GM12875 (cell line): ENCODE results near the gene FZD2.

ENCODE experiments used
- H3K4me3 ChIP-seq: one replicate; pipeline ENCODE4 v1.5.1; 2011; ENCODE audit warnings: low read depth, low read length, control low read depth
- CTCF ChIP-seq: IDR thresholded peaks from 2 replicates; pipeline ENCODE4 v1.5.1; 2011; ENCODE audit warnings: low read depth, mild to moderate bottlenecking, control low read depth, inconsistent platforms, low read length, moderate library complexity, borderline replicate concordance; ENCODE audit not compliant: insufficient read depth

Gene FZD2

DNA sequence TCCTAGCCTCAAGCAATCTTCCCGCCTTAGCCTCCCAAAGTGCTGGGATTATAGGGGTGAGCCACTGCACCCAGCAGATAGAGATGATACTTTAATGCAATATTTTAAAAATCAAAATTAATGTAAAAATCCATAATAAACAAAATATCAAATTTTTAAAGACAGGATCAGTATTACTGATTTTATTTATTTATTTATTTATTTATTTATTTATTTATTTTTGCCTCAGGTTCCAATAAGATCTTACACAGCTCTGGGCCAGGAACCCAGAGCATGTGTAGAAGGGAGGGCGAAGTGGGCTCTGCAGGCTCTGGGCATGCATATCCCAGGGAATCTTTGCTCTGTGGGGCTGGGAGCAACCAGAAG, 41.6 kb downstream of the FZD2 start:
- no peak overlapping the region for H3K4me3 ChIP-seq

DNA sequence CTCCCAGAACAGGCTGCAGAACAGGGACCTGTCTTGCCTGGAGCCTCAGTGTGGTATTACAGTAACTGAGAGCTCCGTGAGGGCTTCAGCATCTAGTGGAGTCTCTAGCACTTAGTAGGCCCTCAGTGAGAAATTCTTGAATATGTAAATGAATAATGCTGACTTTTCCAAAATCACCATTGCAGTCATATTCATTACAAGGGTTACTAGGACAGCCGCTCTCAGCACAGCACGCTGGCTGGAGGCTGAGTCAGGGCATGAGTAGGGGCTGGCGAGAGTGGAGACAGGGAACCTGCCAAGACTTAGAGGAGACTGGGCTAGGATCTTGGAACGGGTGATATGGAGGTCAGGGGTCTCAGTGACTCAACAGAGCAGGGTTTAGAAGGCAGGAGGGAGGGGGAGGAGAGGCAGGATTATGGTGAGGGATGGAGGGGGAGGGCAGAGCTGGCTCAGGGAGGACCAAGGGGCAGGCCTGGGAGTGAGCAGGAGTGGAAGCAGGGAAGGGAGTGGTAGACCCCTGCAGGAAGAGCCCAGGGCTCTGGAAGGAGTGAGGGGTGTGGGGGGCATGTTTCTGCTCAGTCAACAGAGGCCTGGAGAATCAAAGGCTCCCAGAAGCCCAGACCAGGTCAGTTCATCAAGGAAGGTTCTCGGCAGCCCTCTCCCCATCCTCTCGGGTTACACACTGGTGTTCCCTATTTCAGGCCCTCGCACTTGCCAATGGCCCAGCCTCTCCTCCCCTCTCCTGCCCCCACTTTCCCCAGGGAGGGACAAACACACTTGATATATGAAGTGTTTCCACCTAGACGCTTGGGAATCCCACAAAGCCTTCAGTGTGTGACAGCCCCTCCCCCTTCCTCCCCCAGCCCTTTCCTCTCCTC, 42.3 kb downstream of the FZD2 start:
- TF ChIP-seq CTCF = no peak

More for the DNA sequence above, 41.6 kb downstream of the FZD2 start:
- TF ChIP-seq CTCF = no peak

GRCh38 chr17:44601539-44601938, 44.3 kb downstream of the FZD2 start:
- H3K4me3 ChIP-seq = no peak overlapping the region
- TF ChIP-seq CTCF = no peak

More for the DNA sequence above, 42.3 kb downstream of the FZD2 start:
- no peak overlapping the region for H3K4me3 ChIP-seq

GRCh38 chr17:44601973-44602372, 44.7 kb downstream of the FZD2 start:
- H3K4me3 ChIP-seq = no peak overlapping the region
- TF ChIP-seq CTCF = no peak

- H3K4me3 ChIP-seq = no peak overlapping the region
- TF ChIP-seq CTCF = no peak
These were observed 45.1 kb downstream of the FZD2 start for GRCh38 chr17:44602390-44602789.

DNA sequence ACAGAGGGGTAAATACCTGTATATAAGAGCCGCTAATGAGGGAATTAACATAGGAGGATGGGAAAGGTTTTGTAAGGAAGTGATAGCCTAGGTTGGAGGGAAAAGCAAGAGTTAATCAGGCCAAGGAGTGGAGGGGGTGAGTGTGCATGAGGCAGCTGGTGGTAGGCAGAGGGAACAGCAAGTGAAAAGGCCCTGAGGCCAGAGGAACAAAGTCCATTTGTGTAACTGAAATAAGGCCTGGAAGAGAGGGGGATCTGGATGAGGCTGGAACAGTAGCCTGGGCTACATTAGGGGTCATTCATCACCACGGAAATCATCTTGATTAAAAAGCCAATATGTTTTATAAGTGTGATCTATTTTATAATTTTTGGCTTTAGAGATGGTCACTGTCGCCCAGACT, 45.7 kb downstream of the FZD2 start:
- TF ChIP-seq CTCF = no peak
- no peak overlapping the region for H3K4me3 ChIP-seq

DNA sequence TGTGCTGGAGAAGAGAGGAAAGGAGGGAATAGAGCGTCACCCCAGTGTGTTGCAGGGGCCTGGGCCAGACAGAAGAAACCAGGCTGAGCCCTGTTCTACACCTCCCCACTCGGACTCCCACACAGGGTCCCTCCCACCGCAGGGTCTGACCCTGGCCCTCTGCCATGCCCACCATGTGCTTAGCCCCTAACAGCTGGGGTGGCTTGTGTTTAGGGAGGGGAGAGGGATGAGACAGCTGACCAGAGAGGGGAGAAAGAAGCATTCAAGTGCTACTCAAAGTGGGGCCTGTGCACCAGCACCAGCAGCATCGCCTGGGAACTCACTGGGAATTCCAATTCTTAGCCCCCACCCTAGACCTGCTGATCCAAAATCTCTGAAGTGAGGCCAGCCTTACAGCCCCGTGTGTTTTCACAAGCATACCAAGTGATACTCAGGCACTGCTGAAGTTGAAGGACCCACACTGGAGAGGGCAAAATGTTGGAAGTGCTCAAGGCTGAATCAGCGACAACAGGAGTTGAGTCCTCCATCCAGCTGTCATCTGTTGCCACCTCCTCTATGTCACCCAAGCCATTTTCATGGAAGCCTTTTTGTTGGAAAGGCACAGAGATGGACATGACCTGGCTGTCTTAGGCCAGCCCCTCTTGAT, 47.0 kb downstream of the FZD2 start:
- no peak for TF ChIP-seq CTCF
- H3K4me3 ChIP-seq = no peak overlapping the region
